NCI-H128 (cell line): Measurements from ENCODE around the gene SP8.

Experiments used
- DNase-seq: peaks from one replicate; lab custom pipeline; 2025; ENCODE audit not compliant: unreplicated experiment; lab: John Stamatoyannopoulos, UW

The SP8 gene

DNA sequence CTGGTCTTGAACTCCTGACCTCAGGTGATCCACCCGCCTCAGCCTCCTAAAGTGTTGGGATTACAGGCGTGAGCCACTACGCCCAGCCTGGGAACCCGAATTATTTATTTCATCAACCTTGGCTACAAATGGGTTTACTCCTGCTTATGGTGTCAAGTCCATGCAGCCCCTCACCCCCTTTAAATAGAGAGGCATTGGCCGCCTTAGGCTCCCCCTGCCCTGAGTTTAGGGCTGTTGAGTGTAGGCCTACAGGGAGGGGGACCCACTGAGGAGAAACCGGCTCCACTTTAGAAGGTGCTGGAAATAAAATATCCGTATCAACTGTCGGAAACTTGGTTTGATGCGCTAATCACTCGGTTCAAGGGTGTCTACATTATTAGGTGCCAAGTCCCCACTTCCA, 8.7 kb upstream of the SP8 start:
- no peak for DNase-seq

DNA sequence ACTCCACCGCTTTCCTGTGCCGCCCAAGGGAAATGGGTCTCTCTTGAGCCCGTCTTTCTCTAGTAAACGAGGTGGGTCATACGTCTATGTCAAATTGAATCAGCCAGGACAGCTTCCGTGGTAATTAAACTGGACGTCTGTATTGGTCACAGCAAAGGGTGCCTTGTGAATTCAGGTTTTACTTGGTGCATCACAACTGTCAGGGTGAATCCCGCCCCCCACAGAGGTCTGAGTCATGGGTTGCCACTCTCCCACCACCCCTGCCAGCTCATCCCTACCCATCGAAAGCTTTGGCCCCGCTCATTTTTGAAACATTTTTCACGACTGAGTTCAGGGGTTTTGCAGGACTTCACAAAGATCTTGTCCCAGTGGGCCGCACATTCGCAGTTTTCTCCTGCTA, 8.0 kb upstream of the SP8 start:
- no peak for DNase-seq

DNA sequence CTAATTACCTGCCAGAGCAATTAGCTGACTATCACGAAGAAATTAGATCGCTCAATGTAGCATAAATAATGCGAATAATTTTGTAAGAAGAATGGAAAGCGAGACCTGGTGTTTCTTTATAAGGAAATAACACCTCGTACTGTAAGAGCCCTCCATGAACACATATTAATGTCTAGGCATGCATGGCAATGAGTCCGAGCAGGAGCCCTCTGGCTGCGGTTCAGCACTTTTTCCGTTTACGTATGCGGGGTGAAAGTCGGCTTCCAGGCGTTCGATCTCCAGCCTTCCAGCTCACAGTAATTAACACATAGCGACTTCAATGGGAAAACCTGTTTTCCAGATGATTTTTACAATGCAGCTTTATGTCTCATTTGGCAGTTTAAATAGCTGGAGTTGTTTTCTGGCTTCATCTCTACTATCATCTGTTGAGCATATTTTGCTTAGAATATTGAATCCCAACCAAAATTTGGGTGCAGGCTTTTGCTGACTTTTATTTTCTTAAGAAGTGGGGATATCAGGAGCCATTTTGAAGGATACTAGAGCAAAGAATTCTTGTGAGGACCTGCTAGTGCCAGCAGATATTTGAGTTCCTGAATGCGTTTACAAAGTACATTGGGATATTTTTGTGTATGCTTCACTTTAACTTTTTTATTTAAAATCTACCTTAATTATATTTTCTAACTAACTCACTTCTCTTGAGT, 7.2 kb upstream of the SP8 start:
- DNase-seq: no peak

DNA sequence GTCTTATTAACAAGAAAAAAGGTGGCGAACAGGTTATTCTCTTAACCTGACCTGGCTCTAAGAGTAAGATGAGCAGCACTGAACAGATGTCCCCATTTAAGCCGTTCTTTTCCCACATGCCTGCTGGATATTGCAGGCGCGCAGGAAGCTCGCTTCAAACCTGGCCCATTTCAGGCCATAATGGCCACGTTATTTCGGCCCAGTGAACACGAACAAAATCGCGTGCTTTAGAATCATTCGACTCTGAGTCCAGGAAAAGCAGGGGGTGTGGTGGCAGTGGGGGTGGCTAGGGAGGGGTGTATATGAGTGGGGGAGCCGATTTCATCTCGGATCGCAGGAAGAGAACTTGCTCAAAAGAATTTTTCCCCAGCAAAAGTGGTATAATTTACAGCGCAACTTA, 6.6 kb upstream of the SP8 start:
- no peak for DNase-seq

DNA sequence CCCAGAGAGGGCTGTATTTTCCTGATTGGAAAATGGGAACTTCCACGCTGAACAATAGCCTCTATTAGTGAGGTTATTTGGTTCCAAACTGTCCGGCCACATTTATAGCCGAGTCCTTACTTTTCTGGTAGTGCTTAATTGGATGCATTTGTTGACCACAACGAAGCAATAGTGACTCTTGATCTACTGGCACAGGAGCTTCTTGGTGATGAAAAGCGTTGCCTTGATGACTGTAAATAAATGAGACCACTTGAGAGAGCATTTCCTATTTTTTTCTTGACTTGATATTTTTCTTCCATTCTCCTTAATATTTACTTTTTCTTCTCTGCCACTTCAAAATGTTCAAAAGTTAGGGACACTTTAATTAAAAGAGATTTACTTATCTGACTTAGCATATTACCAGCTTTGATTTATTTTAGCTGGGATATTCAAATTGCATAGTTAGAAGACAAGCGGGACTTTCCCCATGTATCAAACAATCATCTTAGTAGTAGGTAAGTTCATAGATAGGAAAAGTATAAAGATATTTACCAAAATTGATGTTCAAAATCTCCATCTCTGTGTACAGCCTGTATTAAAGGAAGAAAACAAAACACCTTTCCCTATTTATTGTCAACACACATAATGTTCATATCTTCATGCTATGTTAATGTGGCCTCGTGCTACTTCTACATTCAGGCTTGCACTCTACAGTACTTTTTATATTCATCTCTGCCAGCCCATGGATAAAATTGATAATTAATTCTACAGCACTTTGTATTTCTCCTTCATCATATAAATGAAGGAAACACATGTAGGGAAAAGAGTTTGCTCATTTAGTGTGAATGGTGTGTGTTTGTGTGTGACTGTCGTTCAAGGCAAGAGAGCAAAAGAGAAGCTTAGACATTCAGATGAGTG, 5.1 kb upstream of the SP8 start:
- DNase-seq: no peak

DNA sequence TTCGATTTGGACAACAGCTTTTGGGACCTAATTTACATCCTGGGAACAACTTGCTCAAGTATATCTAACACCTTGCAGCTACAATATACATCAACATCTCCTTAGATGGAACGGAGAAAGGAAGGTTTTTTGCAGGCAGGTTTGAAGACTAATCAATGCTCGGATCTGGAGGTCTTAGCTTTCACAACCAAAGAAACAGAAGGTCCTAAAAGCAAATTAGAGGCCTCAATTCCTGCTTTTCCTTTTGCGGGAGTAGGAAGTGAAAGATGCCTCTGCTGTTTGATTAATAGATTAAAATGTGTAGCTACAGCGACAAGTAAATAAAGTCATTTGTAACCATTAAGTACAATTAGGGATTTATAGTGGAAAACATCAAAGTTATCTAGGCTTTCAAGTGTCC, 3.7 kb upstream of the SP8 start:
- DNase-seq: no peak

DNA sequence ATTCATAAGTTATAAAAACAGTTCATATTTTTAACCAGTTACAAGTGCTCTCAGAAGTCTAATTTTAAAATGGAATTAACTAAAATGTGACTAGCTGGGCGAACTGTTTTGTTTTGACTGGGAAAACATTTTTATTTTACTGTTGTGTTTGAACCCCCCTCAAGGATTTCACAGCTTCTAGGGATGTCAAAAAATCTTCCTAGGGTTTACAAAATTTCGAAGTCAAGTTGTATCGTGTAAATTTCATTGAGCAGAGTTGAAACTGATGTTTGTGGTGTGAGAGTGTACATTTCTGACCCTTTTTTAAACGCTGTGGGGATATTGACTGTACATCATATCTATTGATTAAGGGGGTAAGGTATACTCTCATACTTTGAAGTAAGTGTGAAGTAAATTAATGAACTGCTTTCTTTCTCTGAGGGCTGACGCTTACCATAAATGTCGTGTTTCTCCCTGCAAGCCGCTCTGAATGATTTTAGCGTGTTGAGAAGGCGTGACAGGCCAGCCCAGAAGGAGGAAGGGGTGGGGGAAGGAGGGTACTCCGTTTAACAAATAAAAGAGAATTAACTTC, 1.8 kb upstream of the SP8 start:
- no peak for DNase-seq

DNA sequence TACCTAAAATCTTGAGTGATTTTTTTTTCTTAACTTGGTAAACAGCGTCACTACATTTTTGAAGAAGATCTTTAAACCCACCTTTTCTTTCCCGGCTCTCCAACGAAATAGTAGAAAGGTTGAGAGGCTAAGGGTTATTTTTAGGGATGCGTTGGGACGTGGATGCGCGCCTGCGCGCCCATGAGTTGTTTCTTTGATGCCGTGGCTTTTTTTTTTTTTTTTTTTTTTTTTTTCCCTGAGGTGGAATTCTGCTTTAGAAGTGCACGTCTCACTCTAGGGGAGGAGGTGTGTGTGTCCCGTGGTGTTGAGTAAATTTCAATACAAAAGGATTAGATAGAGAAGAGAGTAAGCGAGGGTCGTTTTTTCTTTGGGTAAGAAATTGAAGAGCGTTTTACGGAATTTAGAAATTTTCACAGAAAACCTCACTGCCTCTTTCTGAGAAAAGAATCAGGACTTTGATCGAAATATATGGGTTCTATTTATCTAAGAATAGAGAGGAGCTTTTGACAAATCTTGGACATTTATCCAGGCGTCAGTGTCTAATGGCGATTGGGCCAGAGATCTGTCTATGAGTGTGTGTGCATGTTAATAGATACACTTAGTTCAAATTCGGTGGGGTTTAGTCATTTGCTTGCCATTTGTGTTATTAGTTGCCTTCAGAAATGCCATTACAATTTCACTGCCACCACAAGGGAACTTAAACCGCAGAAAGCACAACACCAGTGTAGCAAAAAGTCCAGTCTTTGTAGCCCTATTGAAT, 1.2 kb upstream of the SP8 start:
- no peak for DNase-seq

DNA sequence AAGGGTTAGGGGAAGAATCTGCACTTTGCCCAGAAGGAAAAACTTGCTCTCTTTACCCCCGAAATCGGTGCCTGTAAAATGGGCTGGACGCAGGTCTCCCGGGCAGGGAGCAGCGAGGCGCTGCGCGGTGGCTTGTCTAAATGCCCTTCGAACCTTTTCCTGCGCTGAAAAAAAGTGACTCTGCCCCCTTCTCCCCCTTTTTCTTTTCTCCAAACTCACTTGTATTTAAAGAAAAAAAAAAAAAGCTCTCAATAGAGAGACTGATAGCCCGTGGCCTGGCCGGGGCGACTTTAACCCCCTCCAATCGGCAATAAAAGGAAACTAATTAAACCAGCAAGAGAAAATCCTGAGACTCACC, 286 bp downstream of the SP8 start:
- no peak for DNase-seq

DNA sequence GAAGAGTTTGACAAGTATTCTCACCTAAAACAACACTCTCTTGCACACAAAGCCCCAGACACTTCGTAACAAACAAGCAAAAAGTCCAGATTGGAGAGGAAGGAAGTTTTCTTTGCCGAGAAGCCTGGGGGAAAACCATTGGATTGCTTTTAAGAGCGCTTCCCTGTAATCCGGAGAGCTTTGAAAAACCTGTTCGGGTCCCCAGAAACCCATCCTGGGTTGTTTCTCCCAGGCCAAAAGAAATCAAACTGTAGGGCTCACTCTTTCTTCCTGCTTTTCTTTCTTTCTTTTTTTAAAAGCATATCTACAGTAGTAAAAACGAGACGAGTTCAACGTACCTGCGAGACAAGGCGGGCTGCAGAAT, 655 bp downstream of the SP8 start:
- no peak for DNase-seq

DNA sequence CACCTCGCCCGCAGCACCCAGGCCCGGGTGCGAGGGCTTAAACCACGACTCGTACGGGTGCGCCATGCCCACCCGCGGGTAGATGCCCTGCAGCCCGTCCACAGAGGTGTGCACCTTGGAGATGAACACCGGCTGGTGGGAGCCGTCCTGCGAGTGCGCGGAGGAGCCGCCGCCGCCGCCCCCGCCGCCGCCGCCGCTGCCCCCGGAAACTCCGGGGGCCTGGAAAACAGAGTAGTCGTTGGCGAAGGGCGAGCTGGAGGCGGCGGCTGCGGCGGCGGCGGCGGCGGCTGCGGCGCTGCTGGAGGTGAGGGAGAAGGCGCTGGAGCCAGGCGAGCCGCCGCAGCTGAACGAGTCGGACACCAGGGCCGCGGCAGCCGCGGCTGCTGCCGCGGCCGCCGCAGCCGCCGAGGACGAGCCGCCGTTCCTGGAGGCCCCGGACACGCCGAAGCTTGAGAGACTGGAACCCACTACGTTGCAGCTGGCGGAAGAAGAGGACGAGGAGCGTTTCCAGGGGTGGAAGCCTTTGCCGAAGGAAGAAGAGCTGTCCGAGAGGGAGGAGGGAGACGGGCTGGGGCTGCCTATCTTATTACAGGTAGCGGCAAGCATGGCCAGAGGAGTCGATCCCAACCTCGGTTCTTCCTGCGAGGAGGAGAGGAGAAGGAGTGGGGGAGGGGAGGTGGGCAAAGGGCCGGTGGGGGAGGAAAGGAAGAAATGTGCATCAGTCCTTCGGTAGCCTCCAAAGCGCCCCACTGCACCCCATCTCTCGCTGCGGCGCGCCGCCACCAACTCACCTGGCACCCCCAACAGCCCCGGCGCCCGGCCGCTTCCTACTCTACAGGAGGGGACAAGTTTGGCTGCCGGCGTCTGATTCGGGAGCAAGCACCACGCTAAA, 1.3 kb downstream of the SP8 start:
- DNase-seq: peak; percentile 8

DNA sequence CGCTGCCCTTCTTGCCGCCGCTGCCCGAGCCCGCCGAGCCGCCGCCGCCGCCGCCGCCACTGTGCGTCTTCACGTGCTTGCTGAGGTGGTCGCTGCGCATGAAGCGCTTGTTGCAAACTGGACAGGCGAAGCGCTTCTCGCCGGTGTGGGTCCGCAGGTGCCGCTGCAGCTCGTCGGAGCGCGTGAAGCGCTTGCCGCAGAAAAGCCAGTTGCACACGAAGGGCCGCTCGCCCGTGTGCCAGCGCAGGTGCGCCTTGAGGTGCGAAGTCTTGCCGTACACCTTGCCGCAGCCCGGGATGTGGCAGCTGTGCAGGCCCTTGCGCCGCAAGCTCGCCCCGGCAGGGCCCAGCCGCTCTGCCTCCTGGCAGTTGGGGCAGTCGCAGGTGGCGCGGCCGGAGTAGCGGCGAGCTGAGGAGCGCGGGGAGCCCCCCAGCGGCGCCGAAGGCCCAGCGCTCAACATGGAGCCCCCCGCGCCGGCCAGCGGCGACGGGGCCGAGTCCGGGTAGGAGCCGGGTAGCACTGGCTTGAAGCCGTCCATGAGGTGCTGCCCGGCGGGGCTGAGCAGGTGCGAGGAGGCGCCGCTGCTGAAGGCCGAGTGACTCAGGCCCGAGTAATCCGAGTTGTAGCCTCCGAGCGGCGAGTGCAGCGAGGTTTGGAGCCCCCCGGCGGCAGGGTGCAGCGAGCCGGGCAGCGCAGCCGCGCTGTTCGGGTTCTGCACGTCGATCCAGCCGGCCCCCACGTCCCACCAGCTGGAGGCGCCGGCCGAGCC, 2.1 kb downstream of the SP8 start:
- DNase-seq: no peak

DNA sequence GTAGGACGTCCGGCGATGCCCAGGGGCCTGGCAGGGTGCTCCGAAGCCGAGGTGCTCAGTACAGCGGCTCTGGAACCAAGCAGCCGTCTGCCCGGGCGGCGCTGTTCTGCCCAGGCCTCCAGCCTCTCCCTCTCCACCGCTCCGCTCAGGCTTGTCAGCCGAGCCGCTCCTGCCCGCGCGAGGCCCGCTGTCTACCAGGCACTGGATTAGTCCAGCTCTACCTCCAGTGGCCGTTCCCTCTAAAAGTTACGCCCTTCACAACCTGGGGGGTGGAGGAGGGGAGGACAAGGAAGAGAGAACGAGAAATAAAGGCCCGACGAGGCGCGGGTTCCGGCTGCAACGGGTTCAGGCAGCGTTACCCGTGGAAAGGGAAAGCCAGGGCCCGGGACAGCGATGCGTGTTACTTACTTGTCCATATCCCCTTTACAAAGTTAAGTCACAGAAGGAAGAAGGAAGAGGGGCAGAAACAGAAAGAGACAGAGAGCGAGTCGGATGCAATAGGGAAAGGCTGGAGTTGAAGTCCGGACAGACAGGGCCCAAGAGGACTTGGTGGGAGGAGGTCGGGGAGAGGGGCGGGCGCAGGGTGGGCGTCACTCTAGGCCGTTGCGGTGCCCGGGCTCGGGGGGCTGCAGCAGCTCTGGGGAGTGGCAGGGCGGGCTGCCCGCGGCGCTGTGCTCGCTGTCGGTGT, 2.8 kb downstream of the SP8 start:
- no peak for DNase-seq

DNA sequence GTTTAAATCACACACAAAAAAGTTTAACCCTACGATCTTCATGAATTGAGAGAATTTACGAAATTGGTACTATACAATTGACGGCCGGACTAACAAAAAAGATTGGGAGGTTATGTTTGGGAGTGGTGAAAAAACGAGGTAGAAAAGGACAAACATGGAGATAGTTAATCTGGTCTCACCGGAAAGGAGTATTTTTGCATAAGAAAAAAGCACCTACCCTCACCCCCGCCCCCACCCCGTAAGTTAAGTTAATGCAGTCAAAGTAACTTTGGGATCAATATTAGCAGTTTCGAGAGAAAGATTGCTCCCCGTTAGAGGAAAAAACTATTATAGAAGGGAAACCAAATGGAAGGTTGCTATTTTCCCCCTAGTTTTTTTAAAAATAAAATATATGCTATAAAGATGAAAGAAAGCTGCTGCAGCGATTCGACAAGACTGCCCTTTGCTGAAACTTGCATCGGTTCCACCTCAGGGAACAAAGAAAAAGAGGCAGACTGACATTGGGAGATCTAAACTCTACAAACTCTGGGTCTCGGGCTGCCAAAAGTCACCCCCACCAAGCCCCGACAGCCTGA, 3.5 kb downstream of the SP8 start:
- no peak for DNase-seq

DNA sequence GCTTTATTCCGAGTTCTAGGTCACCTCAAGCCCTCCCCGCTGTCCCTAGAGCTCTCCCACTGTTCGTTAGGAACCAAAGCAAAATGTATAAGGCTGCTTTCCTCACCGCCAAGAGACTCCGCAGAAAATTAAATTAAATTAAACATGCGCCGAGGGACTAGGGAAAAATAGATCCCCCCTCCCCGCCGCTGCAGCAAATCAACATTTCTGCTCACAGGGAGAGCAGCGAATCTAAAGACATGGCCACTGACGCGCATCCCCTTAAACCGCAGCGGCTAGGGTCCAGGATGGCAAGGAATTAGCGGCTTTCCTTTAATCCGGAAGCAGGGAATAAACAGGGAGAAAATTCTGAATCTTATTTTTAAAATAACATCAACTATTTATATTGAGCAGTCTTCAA, 7.6 kb downstream of the SP8 start:
- no peak for DNase-seq

DNA sequence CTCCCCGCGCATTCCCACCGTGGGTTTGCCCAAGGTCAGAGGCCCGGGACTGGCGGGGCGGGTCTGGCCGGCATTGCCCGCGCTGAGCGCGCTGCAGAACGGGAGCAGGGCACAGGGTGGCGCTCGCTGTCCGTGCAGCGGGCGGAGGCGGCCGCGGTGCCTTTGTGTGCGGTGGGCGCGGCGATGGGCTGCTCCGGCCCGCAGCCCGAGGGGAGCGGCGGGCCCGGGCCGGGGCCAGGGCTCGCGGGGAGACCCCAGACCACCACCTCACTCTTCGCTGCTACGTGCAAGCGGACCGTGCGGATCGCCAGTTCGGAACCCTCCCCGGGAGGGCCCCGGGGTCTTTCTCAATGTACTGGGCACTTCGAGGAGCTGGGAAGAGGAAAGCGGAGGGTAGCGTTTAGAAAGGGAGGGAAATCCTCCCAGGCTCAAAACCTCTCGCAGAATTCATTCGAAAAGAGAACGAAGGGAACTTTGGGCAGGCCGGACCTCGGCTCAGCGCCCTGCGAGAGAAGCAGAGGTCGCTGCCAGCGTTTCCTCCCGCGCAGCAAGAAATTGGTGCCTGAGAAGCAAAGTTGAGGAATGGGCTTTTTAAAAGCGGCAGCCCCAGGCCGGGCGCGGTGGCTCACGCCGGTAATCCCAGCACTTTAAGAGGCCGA, 8.5 kb downstream of the SP8 start:
- no peak for DNase-seq

DNA sequence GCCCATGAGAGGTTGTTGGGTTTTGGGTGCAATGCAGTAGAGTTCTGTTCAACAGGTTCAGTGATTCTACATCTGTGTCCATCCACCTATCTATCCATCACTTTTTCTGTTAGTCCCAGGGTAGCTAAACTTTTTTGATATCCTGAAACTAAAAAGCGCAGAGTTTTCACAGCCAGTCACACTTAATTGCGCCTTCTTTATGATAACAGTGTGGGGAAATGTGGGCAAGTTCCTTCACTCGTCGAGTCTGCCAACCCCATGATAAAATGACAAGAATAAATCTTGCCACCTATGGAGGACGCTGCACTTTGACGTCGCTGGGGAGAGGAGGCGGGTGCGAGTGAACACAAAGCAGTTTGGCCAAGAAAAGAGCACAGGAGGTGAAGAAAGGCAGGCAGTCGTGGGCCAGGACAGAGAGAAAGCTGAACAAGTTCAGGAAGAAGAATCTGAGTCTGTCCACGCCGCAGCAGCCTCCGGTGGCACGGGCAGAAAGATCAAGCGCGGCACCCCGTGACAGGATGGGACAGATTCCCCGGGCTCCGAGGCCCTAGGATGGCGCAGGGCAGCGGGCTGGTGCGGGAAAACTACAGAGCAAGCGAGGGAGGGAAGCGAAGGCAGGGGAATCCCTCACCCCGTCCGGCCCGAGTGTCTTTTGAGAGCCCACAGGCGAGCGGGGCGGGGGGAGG, 9.2 kb downstream of the SP8 start:
- DNase-seq: no peak

DNA sequence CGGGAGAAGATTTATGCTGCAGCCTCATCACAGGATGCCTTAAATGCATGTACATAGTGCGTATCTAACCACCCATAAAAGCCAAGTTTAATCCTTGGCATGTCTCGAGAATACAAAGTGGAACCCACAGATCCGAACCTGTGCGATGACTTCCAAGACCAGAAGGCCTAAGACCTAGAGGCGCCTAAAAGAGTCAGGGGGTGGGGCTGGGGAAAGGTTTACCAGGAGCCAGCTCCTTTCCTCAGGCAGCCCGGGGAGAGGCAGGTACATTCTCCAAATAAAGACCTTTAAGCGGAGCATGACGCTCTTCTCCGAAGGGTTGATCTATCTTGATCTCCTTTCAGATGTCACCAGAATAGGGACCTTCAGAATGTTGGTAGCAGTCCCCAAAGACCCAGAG, 9.7 kb downstream of the SP8 start:
- no peak for DNase-seq
